ENCODE results near the gene NOPCHAP1. TPM values are rescaled to one million over a fixed set of nuclear protein-coding genes. Genes with fewer than 3 reads are reported as not detected.
A peak's percentile ranks its signal among the peaks of the same experiment; 100 is the strongest.
"Not testable (repeated sequence)": the region's sequence is repeated elsewhere in the genome, so short reads cannot be mapped to it uniquely, and the experiment has no call there.

NOPCHAP1 gene
- total RNA-seq, 2 donors from 2014 or later: 2.8 to 6.5 TPM

DNA sequence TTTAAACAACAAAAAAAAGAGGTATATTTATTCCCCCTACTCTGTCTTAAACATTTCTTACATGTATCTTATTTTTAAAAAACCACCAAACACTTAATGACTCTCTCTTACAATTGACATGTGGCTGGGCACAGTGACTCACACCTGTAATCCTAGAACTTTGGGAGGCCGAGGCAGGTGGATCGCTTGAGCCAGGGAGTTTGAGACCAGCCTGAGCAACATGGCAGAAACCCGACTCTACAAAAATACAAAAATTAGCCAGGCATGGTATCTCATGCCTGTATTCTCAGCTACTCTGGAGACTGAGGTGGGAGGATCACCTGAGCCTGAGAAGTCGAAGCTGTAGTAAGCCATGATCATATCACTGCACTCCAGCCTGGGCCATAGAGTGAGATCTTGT lies 44.0 kb upstream of the NOPCHAP1 start:
- TF ChIP-seq, protein P1, sequence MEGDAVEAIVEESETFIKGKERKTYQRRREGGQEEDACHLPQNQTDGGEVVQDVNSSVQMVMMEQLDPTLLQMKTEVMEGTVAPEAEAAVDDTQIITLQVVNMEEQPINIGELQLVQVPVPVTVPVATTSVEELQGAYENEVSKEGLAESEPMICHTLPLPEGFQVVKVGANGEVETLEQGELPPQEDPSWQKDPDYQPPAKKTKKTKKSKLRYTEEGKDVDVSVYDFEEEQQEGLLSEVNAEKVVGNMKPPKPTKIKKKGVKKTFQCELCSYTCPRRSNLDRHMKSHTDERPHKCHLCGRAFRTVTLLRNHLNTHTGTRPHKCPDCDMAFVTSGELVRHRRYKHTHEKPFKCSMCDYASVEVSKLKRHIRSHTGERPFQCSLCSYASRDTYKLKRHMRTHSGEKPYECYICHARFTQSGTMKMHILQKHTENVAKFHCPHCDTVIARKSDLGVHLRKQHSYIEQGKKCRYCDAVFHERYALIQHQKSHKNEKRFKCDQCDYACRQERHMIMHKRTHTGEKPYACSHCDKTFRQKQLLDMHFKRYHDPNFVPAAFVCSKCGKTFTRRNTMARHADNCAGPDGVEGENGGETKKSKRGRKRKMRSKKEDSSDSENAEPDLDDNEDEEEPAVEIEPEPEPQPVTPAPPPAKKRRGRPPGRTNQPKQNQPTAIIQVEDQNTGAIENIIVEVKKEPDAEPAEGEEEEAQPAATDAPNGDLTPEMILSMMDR (IDR thresholded peaks at IDR 0.05): no peak
- TF ChIP-seq POLR2A (IDR thresholded peaks at IDR 0.05) (no peak), POLR2AphosphoS5 (IDR thresholded peaks at IDR 0.05) (no peak)

GRCh38 chr12:104943401-104943800 lies 42.7 kb upstream of the NOPCHAP1 start:
- DNase-seq (ENCODE audit: low spot score); H3K27ac ChIP-seq; H3K4me1 ChIP-seq (replicated peaks); H3K4me3 ChIP-seq; H3K27me3 ChIP-seq (replicated peaks; ENCODE audit: insufficient read depth); H3K9me3 ChIP-seq; H3K36me3 ChIP-seq; intact Hi-C loops (cut with DNase I): not testable (repeated sequence)
- WGBS: 97% methylated on average over 8 of the region's 8 CpGs

More for the DNA sequence above, 44.0 kb upstream of the NOPCHAP1 start:
- DNase-seq (ENCODE audit: low spot score): no peak
- Histone ChIP-seq H3K9me3 (no peaks in the 10 kb centered on the region), H3K27me3 (replicated peaks; ENCODE audit: insufficient read depth) (no peaks in the 10 kb centered on the region), H3K27ac (no peak overlapping the region), H3K4me1 (replicated peaks) (no peaks in the 10 kb centered on the region), H3K36me3 (no peaks in the 10 kb centered on the region), H3K4me3 (no peak overlapping the region)
- intact Hi-C loops (cut with DNase I): no loop called here
- WGBS: 93% methylated on average over 4 of the region's 4 CpGs

DNA sequence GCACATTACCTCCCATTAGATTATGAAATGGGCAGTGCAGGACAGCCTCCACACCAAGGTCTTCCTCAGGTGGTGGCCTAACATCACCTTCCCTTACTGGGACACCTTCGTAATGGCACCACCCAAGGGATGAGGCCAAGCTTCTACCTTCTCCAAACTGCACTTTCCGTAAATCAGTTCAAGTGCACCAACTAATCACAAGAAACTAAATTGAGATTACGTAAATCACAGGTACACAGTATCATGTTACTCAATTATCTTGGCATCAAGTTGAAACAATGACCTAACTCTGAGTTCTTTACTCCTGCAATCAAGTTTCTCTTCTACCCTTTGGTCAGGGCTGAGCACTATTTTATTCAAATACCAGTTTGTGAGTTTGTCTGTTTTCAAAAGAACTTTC lies 41.9 kb upstream of the NOPCHAP1 start:
- Histone ChIP-seq H3K4me1 (replicated peaks) (no peaks in the 10 kb centered on the region), H3K27ac (no peak overlapping the region), H3K27me3 (replicated peaks; ENCODE audit: insufficient read depth) (no peaks in the 10 kb centered on the region), H3K4me3 (no peak overlapping the region), H3K9me3 (no peaks in the 10 kb centered on the region), H3K36me3 (no peaks in the 10 kb centered on the region)
- DNase-seq (ENCODE audit: low spot score): no peak
- TF ChIP-seq POLR2A (IDR thresholded peaks at IDR 0.05): no peak
- TF ChIP-seq POLR2AphosphoS5 (IDR thresholded peaks at IDR 0.05): no peak
- TF ChIP-seq, protein P1 (IDR thresholded peaks at IDR 0.05): no peak
- WGBS: 89% methylated on average over 3 of the region's 3 CpGs
- intact Hi-C loops (cut with DNase I): no loop called here

DNA sequence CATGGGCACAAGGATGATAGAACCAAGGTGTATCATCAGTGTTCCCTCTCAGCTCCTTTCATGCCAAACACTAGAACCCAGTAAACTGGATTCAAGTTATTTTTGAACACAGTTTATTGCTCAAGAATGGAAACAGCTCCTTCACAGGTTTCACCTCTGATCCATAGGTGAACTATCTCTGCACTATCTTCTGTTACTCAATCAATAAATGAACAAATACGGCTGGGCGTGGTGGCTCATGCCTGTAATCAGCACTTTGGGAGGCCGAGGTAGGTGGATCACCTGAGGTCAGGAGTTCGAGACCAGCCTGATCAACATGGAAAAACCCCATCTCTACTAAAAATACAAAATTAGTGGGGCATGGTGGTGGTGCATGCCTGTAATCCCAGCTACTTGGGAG lies 37.4 kb upstream of the NOPCHAP1 start:
- H3K4me3 ChIP-seq; DNase-seq (ENCODE audit: low spot score); intact Hi-C loops (cut with DNase I); H3K27ac ChIP-seq; H3K9me3 ChIP-seq; H3K27me3 ChIP-seq (replicated peaks; ENCODE audit: insufficient read depth); H3K36me3 ChIP-seq; H3K4me1 ChIP-seq (replicated peaks): not testable (repeated sequence)
- 90% methylated on average over 4 of the region's 4 CpGs for WGBS

GRCh38 chr12:104951759-104952509 lies 34.2 kb upstream of the NOPCHAP1 start:
- H3K9me3 ChIP-seq: no peaks in the 10 kb centered on the region
- peak; percentile 41 for TF ChIP-seq POLR2AphosphoS5 (IDR thresholded peaks at IDR 0.05)
- no peak for TF ChIP-seq POLR2A (IDR thresholded peaks at IDR 0.05)
- TF ChIP-seq, protein P1 (IDR thresholded peaks at IDR 0.05): no peak
- DNase-seq (ENCODE audit: low spot score): no peak
- H3K36me3 ChIP-seq: no peaks in the 10 kb centered on the region
- no peak overlapping the region for H3K27ac ChIP-seq
- H3K4me1 ChIP-seq (replicated peaks): no peaks in the 10 kb centered on the region
- H3K27me3 ChIP-seq (replicated peaks; ENCODE audit: insufficient read depth): no peaks in the 10 kb centered on the region
- intact Hi-C loops (cut with DNase I): no loop called here
- WGBS: 81% methylated on average over 5 of the region's 5 CpGs
- no peak overlapping the region for H3K4me3 ChIP-seq

DNA sequence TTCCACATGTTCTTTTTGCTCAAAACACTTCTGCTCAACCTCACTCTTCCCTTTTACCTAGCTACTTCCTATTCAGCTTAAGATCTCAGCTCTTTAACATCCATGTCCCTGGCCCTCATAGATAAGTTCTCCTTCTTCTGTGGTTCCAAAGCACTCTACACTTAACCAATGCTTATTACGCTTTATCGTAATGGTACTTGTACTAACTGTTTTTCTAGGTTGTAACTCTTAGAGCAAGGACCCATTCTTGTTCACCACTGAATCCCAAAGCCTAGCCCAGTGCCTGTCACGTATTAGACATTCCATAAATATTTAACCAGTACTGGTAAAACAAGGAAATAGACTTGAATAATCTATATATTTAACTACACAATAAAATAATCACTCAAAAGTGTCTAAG lies 33.3 kb upstream of the NOPCHAP1 start:
- Histone ChIP-seq H3K9me3 (no peaks in the 10 kb centered on the region), H3K36me3 (no peaks in the 10 kb centered on the region), H3K27ac (no peak overlapping the region), H3K4me1 (replicated peaks) (no peaks in the 10 kb centered on the region), H3K4me3 (no peak overlapping the region), H3K27me3 (replicated peaks; ENCODE audit: insufficient read depth) (no peaks in the 10 kb centered on the region)
- TF ChIP-seq POLR2AphosphoS5 (IDR thresholded peaks at IDR 0.05) (no peak), POLR2A (IDR thresholded peaks at IDR 0.05) (no peak)
- TF ChIP-seq, protein P1 (IDR thresholded peaks at IDR 0.05): no peak
- DNase-seq (ENCODE audit: low spot score): no peak
- 77% methylated on average over 3 of the region's 3 CpGs for WGBS
- intact Hi-C loops (cut with DNase I): no loop called here

Measured in prostate gland (tissue), 2 donors.